RKO (cell line): ENCODE measurements around the gene ZBTB2.
A peak's percentile ranks its signal among the peaks of the same experiment; 100 is the strongest.
"Not testable (repeated sequence)": the region's sequence is repeated elsewhere in the genome, so short reads cannot be mapped to it uniquely, and the experiment has no call there.

Source experiments
- DNase-seq: peaks from one replicate; pipeline ENCODE4 v3.0.0-alpha.2; 2016; ENCODE audit warnings: low spot score

Gene ZBTB2

DNA sequence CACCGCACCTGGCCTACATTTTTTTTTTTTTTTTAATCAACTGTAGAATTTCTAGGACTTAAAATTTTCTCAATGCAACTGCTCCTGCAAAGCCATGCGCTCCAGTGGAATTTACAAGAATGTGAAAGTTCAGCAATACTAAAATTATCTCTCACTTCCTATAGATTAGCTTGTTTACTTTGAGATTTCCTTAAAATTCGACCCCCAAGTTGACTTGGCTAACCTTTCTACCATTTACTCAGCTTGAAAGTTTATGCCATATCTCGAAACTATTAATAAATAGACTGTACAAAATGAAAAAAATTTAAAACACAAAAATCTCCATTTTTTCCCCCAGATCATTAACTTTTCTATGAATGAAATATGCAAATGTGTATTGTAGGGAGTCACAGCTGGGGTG is 64.3 kb downstream of the ZBTB2 start:
- DNase-seq, result no peak

DNA sequence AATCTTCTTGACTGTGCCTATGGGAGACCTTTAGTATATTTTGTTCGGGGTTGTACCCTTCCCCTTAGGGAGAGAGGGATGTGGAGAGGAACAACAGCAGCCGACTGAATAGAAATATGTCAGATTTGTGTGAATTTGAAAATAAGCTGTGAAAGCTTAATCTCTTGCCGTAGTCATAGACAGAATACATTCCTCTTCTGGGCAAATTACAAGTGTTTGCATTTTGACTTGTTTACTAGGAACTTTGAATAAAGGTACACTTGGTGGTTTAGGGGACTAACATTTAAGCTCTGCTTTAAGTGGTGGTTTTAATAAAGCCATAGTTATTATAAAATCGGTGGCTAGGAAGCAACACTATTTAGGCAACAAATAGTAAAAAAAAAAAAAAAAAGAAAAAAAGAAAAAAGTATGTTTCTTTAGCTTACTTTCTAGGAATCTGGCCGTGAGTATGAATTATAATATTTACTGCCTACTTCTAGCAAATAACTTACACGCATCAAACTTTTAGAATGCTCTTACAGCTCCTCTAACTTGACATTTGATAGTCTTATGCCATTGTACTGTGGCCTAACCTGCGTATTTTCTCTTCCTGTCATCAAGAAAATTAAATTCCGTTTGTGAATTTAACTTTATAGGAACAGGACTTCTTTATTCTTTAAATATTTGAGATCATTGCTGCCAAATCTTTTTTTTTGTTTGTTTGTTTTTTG is 65.1 kb downstream of the ZBTB2 start:
- no peak for DNase-seq

DNA sequence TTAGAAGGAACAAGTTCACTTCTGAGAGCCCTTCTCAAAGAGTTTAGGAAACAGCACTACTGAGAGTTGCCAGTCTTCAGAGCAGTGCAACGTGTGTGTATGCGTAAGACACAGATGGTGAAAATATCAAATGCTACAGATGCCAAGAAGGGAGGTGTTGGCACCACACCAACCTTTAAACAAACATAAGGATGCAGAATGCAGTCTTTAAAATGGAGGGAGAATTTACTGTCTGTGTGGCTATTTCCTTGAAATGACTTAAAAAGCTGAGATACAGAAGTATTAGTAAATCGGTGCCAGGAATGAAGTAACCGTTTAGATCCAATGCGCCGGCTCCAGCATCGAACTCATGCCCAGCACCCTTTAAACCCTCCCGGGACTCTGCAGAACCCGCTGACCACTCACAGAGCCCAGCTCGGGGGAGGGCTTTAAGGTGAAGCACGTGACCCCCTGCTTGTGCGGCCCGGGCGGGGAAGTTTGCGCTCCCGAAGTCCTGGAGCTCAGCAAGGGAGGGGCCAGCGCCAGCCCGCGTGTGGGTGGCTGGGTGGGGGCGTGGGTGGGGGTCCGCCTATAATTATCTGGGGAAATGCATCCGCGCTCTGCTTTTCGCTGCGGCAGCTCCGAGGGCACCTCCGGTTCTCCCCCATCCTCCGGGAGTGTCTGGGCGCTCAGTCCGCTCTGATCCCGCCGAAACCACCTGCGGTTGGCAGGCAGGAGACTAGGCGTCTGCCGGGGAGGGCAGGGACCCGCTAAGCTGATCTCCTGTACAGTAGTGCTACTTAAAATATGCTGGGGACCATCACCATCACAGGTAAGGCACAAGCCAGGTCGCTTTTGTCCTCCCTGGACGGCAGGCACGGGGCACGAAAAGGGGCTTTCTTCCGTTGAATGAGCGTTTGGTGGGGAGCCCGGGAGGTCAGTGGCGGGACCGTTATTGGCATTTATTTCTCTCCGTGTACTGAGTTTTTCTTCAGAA is 66.0 kb downstream of the ZBTB2 start:
- peak; percentile 83 for DNase-seq

DNA sequence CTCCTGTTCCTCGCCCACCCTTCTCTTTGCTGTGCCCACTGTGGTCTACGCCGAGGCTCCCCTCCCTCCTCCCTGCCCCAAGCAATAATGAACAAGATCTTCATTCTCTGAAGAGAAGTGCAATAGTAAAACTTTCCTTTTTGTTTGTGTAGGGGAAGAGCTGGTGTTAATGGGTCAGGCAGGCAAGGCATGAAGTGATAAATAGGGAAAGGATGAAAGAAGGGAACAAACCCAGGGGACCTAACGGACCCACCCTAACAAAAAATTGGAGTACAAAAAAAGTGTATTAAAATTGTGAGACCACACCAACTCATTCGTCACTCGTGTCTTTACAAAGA is 66.9 kb downstream of the ZBTB2 start:
- DNase-seq, result no peak

DNA sequence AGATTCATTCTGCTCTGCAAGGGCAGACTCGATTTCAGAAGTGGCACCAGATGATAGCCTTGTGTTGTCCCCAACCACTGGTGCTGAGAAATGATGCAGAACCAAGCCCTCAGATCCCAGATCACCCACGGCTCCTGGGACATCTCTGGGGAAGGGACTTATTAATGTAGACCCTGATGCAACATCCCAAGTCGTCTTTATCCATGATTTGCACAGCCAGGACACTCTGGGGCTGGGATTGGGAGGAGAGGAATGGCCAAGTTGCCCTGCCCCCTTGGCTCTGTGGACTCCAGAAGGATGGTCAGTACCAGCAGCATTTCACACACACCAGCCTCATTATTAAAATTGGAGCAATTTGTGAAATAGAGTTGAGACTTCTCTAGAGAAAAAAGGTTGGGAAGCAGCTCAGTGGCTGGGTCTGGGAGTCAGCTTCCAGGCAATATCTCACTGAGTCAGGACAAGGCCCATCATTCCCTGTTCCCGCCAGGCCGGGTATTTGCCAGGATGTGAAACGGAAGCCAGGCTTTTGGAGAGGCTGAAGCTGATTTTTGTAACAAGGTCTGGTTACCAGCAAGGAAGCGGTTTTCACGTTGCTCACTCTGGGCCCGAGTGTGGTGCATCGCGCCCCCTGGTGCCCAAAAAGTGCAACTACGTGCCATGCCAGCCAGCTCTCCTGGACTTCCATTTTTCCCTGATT is 67.4 kb downstream of the ZBTB2 start:
- peak; percentile 88 for DNase-seq

DNA sequence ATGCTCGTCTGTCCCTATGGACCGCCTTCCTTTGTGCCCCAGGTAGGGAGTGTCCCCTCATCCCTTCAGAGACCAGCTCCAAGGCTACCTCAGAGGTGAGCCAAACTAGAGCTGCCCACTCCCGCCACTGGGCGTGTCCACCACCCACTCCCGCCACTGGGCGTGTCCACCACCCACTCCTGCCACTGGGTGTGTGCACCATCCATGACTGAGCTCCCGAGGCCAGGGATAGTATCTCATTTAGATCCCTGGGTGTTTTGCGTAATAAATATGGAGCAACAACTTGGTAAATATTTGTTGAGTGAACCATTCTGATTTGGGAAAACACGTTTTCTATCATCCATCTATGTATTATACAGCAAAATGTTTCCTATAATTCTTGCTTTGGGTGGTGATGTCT is 68.8 kb downstream of the ZBTB2 start:
- no peak for DNase-seq

DNA sequence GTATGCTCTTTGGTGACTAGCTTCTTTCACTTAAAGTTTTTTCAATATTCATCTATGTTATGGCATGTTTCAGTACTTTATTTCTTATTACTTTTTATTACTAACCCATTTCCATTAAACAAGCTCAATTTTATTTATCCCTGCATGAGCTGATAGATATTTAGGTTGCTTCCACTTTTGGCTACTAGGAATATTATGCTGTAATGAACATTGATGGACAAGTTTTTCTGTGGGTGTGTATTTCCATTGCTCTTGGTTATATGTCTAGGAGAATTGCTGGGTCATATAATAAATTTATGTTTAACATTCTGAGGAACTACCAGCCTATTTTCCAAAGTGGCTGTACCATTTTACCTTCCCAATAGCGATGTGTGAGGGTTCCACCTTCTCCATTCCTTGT is 69.9 kb downstream of the ZBTB2 start:
- DNase-seq, result no peak

DNA sequence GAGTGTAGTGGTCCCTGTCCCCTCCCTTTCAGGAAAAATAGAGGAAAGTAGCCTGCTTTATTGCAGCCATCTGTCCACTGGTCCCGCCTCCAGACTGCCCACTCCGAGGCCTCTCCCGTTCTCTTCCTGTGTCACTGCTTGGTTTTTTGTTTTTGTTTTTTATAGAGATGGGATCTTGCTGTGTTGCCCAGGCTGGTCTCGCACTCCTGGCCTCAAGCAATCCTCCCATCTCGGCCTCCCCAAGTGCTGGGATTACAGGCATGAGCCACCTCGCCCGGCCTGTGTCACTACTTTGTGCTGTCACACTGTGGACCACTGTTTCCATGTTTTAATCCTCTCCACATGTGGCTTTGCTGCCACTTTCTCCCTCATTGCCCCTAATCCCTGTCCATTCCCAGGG is 71.2 kb downstream of the ZBTB2 start:
- no peak for DNase-seq

DNA sequence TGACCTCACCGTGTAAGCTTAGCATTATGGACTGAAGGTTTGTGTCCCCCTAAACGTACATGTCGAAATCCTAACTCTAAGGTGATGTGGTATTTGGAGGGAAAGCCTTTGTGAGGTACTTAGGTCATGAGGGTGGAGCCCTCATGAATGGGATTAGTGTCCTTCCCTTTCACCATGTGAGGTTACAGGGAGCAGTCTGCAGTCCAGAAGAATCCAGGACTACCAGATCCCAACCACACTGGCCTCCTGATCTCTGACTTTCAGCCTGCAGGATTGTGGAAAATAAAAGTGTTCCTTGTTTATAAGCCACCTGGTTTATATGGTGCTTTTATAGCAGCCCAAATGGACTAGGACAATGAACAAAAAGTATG is 73.4 kb downstream of the ZBTB2 start:
- DNase-seq, result no peak

DNA sequence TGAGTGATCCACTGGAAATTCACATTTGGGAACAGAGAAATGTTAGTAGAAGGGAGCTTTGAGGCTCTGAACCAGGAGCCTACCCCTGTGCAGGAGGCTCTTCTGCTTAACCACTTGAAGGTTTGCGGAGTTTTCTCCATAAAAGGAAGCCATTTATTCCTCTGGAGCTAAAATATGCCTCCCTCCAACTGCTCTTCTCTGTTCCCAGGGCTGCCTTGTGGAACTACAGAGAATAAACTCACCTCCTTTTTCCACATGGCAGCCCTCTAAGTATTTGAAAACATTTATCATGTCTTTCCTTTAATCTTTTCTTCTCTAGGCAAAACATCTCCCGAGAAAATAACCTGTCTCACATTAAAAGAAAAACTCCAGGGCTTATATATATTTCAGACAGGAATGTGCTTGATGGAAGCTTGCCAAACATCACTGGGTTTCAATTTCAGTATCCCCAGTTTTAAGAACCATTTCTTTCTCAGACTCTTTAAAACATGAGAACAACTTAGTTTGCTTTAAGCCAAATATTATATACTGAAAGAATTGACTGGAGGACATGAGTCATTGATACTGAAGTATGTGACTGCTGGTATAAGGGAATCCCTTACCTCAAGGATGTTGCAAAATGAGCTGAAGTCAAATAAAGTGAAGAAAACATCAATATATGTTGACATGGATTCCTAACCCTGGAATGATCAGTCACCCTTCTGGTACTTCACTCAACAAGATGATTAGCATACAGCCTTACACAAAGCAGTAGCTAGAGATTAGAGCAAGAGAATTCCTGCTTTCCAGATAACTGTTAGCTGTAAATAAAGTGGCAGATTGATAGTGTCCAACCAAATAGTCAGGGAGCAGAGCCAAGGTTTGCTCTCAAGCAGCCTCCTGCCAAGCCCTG is 74.0 kb downstream of the ZBTB2 start:
- no peak for DNase-seq

DNA sequence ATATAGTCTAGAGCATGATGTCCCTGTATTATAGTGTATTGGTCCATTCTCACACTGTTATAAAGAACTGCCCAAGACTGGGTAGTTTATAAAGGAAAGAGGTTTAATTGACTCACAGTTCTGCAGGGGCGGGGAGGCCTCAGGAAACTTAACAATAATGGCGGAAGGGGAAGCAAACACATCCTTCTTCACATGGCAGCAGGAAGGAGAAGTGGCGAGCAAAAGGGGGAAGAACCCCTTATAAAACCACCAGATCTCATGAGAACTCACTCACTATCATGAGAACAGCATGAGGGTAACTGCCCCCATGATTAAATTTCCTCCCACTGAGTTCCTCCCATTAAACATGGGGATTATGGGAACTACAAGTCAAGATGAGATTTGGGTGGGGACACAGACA is 75.7 kb downstream of the ZBTB2 start:
- DNase-seq, result not testable (repeated sequence)
